Measurements from ENCODE around the gene TMEM167A.

GRCh38 chr5:83102364-83102980 is 25.3 kb upstream of the TMEM167A start:
- TF ChIP-seq POLR2AphosphoS5 (IDR thresholded peaks at IDR 0.05) (no peak), CTCF (IDR thresholded peaks at IDR 0.05) (no peak)

Measured in stomach (tissue), 4 donors.